ENCODE results near the gene ITGB3.

The ITGB3 gene

DNA sequence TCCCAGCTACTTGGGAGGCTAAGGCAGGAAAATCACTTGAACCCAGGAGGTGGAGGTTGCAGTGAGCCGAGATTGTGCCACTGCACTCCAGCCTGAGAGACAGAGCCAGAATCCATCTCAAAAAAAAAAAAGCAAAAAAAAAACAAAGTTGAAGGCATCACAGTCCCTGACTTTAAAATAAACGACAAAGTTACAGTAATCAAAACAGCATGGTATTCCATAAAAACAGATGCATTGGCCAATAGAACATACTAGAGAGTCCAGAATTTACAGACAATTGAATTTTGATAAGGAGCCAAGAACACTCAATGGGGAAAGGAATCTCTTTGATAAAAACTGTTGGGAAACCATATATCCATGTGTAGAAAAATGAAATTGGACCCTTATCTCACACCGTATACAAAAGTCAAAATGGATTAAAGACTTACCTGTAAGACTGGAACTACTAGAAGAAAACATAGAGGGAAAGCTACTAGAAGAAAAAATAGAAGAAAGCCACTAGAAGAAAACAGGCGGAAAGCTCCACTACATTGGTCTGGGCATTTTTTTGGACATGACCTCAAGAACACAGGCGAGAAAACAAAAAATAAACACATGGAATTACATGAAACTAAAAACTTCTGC lies 67.4 kb downstream of the ITGB3 start:
- intact Hi-C loops (cut with DNase I) = no loop called here

DNA sequence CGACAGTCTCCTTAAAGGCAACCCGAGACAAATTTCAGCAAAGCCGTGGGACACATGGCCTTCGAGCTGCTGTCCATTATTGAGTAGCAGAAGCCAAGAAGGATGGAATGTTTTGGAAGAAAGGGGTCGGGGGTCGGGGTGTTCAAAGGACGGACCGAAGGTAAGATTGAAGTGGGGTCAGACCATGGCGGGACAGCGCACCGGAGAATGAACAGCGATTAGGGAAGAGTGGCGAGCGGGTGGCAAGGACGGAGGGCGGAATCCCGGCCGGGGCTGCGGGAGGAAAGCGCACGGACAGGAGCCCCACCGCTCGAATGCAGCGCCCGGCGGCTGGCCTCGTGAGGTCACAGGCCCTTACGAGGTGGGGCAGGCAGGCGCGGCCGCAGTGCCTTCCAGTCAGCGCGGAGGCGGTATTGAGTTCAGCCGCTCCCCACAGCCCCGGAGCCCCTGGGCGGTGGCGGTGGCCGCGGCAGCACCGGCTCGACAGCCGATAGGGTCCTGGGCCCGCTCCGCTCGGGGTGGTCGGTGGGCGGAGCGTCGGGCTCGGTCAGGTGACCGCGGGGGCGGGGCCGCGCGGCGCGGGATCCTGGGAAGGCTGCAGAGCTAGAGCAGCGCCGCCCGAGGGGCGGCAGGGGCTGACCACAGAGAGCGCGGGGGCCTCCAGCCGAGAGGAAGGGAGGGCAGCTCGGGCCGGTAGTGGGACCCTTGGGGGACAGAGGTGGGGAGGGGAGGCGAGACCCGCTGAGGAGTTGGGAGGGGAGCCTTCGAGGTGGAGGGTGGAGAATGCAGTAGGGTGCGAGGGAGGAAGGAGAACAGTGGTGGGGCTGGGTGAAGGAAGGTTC lies 70.0 kb downstream of the ITGB3 start, which contains the start of gene EFCAB13:
Gene EFCAB13 (plus strand): TSS at position 574 of the 842 bp plus-strand sequence. CDS start 4,399 bp downstream, outside the sequence.
- intact Hi-C loops (cut with DNase I) = no loop called here
- DNase-seq = peak; percentile 35 to 96 (median 58)

More for the DNA sequence above, 67.4 kb downstream of the ITGB3 start:
- no peak for DNase-seq

DNA sequence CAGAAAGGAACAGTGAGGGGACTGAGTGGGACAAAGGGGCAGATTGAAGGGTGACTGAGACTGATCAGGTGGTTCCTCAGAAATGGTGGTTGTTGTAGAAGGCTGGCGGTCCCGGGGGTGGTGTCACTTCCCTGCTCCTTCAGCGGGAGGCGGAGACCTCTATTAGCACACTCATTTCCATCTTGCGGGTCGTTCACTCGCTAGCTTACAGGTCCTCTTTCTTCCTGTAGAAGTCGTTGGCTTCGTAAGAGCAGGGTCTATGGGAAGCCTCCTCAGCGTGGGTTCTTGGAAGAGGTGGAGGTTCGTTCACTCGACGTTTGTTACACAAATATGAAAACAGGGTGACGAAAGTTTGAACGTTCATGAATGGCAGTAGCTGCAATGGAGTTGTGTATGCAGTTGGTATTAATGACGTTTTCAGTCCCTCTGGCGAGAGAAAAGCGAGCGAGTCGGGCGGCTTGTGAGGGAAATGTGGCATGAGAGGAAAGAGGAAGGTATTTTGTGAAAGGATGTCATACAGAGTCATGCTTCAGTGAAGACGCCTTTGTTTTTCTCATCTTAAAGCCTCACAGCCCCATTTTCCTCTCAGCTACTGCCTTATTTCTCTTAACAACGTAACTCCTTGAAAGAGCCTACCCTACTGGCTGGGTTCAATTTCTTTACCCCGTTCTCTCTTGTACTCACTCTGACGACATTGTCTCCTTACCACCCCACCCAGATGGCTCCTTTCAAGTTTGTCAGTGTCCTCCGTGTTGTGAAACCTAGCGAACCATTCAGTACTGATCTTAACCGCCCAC lies 70.8 kb downstream of the ITGB3 start:
- intact Hi-C loops (cut with DNase I) = no loop called here
- peak in 3 of 10 donors; percentile 11 to 82 (median 22) for DNase-seq

DNA sequence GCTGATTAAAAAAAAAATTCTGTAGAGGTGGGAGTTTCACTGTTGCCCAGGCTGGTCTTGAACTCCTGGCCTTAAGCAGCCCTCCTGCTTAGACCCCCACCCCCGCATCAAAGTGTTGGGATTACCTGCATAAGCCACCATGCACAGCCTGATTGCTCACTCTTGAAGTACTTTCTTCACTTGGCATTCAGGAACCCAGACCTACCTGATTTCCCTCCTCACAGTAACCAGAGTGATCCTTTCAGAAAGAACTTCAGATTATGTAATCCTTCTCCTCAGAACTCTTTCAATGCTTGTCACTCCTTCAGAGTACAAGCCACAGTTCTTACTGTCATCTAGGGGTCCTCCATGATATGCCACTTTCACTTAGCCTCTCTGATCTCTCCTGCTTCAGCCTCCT lies 71.5 kb downstream of the ITGB3 start:
- no peak for DNase-seq
- intact Hi-C loops (cut with DNase I) = no loop called here

DNA sequence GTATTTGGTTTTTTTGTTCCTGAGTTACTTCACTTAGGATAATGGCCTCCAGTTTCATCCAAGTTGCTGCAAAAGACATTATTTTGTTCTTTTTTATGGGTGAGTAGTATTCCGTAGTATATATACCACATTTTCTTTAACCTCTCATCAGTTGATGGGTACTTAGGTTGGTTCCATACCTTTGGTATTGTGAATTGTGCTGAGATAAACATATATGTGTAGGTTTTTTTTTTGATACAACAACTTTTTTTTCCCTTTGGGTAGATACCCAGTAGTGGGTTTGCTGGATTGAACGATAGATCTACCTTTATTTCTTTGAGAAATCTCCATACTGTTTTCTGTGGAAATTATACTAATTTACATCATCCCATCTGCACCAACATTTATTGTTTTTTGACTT lies 76.9 kb downstream of the ITGB3 start:
- intact Hi-C loops (cut with DNase I) = no loop called here

DNA sequence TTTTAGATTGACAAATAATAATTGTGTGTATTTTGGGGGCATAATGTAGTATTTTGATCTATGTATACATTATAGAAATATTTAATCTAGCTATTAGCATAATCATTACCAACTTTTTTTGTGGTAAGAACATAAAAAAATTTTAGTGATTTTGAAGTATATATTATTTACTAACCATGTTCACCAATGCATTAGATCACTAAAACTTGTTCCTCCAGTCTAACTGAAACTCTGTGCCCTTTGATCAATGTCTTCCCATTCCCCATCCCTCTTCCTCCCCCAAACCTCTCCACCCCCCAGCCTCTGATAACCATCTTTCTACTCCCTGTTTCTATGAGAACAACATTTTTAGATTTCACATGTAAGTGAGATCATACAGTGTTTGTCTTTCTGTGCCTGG lies 78.7 kb downstream of the ITGB3 start:
- intact Hi-C loops (cut with DNase I) = no loop called here

More for the DNA sequence above, 76.9 kb downstream of the ITGB3 start:
- DNase-seq = no peak

DNA sequence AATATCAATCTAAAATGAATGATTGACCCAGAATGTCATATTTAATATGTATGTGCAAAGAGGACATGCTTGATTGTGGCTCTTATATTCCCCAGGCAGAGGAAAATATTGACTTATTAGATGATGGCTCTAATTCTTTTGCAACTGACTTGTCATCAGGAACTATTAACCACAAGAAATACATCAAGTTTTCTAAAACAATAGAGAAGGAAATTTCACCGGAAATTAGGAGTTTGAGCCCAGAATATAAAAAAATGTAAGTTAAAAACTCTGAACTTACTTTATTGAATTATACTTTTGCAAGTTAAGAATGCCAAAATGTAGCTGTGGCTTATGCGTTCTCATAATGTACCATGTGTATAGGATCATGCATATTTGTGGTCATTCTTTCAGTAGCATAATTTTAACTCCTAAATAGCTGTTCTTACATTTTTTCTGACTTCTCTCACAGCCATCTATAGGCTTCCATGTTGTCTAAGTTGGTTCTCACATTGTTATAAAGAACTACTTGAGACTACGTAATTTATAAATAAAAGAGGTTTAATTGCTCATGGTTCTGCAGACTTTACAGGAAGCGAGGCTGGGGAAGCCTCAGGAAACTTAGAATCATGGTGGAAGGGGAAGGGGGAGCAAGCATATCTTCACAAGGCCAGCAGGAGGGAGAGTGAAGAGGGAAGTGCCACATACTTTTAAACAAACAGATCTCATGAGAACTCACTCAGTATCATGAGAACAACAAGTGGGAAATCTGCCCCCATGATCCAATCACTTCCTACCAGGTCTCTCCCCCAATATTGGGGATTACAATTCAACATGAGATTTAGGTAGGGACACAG lies 81.7 kb downstream of the ITGB3 start:
- DNase-seq = no peak
- intact Hi-C loops (cut with DNase I) = no loop called here

More for the DNA sequence above, 78.7 kb downstream of the ITGB3 start:
- DNase-seq = no peak

DNA sequence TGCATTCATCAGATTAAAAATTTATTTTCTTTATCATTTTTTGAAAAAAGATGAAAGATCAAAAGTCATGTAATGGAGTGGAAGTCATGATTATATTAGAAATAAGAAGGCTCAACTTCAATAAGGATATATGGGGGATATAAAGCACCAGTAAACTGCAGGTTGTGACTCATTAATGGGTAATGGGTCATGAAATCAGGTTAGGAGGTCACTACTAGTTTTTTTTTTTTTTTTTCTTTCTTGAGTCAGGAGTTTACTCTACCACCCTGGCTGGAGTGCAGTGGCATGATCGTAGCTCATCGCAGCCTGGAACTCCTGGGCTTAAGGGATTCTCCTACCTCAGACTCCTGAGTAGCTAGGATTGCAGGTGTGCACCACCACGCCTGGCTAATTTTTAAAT lies 84.4 kb downstream of the ITGB3 start:
- no peak for DNase-seq
- intact Hi-C loops (cut with DNase I) = no loop called here

DNA sequence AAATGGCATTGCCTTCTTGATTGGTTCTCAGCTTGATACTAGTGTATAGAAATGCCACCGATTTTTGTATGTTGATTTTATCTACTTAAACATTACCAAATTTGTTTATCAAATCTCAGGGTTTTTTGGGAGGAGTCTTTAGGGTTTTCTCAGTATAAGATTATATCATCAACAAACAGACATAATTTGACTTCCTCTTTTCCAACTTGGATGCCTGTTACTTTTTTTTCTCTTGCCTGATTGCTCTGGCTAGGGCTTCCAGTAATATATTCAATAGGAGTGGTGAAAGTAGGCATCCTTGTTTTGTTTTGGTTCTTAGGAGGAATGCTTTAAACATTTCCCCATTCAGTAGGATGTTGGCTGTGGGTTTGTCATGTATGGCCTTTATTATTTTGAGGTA lies 99.2 kb downstream of the ITGB3 start:
- intact Hi-C loops (cut with DNase I) = no loop called here
- no peak for DNase-seq

DNA sequence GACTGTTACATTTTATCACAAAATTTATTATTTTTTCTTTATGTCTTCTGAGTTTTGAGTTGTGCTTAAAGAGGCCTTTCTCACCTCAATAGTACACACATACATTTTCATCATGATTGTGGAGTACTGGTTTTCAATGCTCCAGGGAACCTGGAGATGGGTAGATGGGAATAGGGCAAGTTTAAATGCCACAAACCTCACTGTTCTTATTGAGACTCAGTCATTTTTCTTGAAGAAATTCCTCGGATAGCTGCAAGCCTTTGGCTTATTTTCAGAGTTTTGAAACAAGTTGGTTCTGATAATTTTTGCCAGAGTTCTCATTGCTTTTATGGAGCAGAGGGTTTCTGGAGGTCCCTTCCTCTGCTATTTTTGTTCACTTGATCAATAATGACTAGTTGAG lies 105.0 kb downstream of the ITGB3 start:
- intact Hi-C loops (cut with DNase I) = no loop called here
- DNase-seq = no peak

All from posterior cingulate gyrus (tissue), 11 donors.